A549 treated with Hydrocortisone at 1 μM for 4 hours (cell line): ENCODE data around the gene GGT5. TPM values are rescaled to one million over a fixed set of nuclear protein-coding genes. Genes with fewer than 3 reads are reported as not detected.

Source experiments
- total RNA-seq: library from RNA; stranded (reverse); fragments of 200-300 nt; extraction: Qiagen RNA extraction; gene quantifications from 5 replicates; pipeline ENCODE4 v1.2.3, GENCODE V29; 2022

GGT5 gene
- total RNA-seq = 3.4 to 4.5 TPM (median 4.0 TPM) in 5 replicates

GRCh38 chr22:24245030-24245431 lies at the start of gene GGT5:
TSS of gene GGT5 (minus strand) at chr22:24245082. CDS start at chr22:24244725, 357 bp downstream.

GRCh38 chr22:24270556-24271385 lies 25.9 kb upstream of the GGT5 start, which contains the start of gene SPECC1L:
TSS of gene SPECC1L (plus strand) at chr22:24270831. CDS start at chr22:24302232, 31,401 bp downstream.

GRCh38 chr22:24181088-24181995 lies 63.5 kb downstream of the GGT5 start, which contains the start of gene SUSD2:
TSS of gene SUSD2 (plus strand) at chr22:24181487. CDS start at chr22:24181520, 33 bp downstream.

Other genes with a start within 250 kb of the GGT5 start
- not detected in 5 replicates for gene GSTT4, start 239.6 kb downstream of the GGT5 start, total RNA-seq
- 29.0 to 37.3 TPM (median 32.8 TPM) in 5 replicates for gene CABIN1, start 233.8 kb downstream of the GGT5 start, total RNA-seq
- gene SUSD2, start 63.6 kb downstream of the GGT5 start, total RNA-seq = 63.9 to 79.0 TPM (median 75.3 TPM) in 5 replicates
- 13.8 to 19.5 TPM (median 15.7 TPM) in 5 replicates for gene SPECC1L, start 25.7 kb upstream of the GGT5 start, total RNA-seq
- gene ADORA2A, start 182.5 kb upstream of the GGT5 start, total RNA-seq = 0.47 to 1.2 TPM (median 0.84 TPM) in 5 replicates